HL-60/S4 treated with phorbol 12-myristate 13-acetate at 8.2 ng/mL for 4 days and 3 days (cell line): ENCODE results near the gene CCDC40.

Experiments used
- in situ Hi-C: fragments of 300-500 bp; cut with MboI; formaldehyde crosslinking; loops from 2 replicates; pipeline ENCODE4 v1.15.0; 2022; ENCODE audit warnings: low sequenced_read_pairs

The CCDC40 gene

DNA sequence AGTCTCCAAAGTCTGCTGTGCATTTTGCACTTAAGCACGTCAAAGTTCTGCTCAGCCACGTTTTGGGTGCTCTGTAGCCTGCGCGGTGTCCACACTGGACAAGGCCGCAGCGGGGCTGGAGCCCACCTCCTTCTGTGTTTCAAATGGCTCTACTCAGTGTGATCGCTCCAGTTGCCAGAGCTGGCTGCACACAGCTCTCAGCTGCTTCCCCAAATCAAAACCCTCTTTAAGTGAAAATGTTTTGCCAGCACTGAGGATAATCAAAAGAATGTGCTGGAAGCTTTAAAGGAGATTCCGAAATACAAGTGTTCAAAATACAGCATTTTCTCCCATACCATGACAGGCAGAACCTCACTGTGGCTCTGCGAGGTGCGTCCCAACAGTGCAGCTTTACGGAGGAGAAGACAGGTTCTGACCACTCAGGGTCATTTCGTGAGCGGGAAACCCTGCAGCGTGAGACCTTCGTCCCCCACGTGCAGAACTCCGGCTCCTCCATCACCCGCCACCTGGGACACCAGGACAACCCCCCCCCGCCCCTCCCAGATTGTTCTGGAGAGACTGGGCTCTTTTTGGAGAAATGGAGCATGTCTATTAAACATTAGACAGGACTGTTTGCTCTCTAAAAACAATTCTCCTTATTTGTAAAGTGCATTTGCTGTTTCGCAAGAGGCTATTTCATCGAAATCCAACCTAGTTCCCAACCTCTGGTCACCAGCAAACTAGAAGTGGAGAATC lies 17.4 kb upstream of the CCDC40 start:
- in situ Hi-C loops, result no loop called here

GRCh38 chr17:80021600-80021999 lies 14.8 kb upstream of the CCDC40 start:
- in situ Hi-C loops, result no loop called here

GRCh38 chr17:80023481-80024205 lies 12.8 kb upstream of the CCDC40 start:
- in situ Hi-C loops, result no loop called here

DNA sequence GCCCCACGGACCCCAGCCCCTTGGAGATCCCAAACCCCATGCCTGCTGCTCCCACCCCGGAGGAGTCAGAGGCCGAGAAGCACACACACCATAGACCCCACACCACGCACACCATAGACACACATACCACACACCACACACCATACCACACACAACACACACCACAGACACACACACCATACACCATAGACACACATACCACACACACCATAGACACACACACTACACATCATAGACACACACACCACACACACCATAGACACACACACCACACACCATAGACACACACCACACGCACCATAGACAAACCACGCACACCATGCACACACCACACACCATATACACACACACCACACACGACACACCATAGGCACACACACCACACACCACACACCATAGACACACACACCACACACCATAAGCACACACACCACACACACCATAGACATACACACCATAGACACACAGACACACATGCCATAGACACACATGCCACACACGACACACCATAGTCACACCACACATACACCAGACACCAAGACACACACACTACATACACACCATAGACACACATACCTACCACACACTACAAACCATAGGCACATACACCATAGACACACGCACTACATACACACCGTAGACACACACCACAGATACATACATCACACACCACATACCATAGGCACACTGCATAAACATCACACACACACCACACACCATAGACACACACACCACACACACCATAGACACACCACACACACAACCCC lies 12.1 kb upstream of the CCDC40 start:
- in situ Hi-C loops, result no loop called here

DNA sequence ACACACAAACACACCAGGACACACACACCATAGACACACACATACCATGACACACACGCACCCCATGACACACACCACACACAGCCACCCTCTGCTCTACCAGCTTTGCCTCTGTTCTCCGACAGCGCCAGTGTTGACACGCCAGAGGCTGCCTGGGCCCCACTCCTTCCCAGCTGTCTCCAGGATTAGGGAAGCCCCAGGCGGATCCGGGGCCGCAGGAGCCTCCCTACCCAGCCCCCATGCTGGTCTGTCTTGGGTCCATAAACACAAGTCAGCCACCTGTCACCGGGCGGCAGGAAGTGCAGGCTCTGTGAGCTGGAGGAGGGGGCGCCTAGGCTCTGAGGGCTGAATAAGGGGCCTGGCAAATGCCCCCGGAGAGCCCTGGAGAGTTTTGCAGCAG lies 11.3 kb upstream of the CCDC40 start:
- in situ Hi-C loops, result no loop called here

DNA sequence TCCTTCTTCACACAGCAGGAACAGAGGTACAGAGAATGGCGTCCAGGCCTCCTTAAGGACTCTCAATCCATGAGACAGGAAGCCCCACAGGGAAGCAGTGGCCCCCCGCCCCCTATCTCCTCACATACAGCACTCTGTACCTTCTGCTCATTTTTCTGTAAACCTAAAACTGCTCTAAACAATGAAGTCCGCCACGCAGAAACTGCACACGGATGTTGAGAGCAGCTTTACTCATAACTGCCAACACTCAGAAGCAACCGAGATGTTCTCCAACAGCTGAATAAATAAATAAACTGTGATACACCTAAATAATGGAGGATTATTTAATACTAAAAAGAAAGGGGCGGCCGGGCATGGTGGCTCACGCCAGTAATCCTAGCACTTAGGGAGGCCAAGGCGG lies 10.6 kb upstream of the CCDC40 start:
- in situ Hi-C loops, result no loop called here

- in situ Hi-C loops, result no loop called here
These were observed 9.9 kb upstream of the CCDC40 start for GRCh38 chr17:80026359-80027042.

- in situ Hi-C loops, result no loop called here
These were observed 9.4 kb upstream of the CCDC40 start for GRCh38 chr17:80027043-80027435.

GRCh38 chr17:80028030-80028429 lies 8.4 kb upstream of the CCDC40 start:
- in situ Hi-C loops, result no loop called here

DNA sequence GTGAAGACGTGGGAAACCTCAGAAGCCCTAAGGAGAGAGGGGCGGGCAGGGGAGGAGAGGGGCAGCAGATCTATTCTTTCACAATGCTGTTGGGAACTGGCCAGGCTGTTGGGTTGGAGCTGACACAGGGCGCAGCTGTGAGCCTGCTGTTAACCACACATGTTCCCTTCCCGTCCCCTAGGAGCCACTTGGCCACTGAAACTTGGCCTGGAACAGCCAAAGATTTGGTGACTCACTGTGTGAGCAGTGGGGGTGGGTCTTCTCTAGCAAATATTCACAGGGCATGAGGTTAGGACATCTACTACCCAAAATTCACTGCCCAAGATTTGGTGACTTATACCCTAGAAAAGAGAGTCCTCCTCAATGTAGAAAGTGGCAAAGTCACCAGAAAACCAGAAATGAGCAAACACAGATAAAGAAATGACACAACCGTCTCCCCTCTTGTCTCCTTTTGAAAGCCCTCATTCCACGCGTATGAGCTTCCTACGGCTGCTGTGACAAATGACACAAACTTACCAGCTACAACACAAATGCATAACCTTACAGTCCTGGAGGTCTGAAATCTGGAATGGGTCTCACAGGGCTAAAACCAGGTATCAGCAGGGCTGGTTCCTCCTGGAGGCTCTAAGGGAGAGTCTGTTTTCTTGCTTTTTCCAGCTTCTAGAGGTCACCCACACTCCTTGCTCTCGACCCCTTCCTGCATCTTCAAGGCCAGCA lies 7.0 kb upstream of the CCDC40 start:
- in situ Hi-C loops, result no loop called here

GRCh38 chr17:80030730-80031410 lies 5.6 kb upstream of the CCDC40 start:
- in situ Hi-C loops, result no loop called here

- in situ Hi-C loops, result no loop called here
These were observed 4.6 kb upstream of the CCDC40 start for GRCh38 chr17:80031691-80032430.

DNA sequence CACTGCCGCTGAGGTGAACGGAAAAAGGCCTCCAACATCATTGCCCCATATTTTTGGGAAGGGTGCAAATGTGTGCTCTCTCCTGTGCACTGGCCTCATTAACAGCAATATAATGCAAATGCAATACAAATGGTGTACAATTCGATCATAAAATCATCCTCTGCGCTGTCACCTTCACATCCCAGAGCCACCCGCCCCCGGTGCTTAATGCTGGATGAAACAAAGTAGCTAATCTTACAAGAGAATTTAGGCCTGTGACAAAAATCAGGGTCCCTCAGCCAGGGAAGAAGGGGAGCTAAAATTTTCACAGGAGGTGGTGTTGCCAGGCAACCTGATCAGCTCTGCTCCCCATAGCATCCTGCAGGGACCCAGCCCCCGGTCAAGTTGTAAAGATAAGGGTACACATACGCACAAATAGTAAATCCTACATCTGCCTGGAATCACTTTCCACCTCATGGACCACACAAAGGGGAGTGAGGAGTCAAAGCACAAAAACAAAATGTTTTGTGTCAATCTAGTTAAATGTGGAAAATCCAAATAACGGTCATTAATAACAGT lies 3.7 kb upstream of the CCDC40 start:
- in situ Hi-C loops, result no loop called here

- in situ Hi-C loops, result no loop called here
These were observed 2.6 kb upstream of the CCDC40 start for GRCh38 chr17:80033840-80034239.

- in situ Hi-C loops, result no loop called here
These were observed 1.4 kb upstream of the CCDC40 start for GRCh38 chr17:80034791-80035686.

- in situ Hi-C loops, result no loop called here
These were observed 830 bp upstream of the CCDC40 start, which contains the start of gene TBC1D16 for GRCh38 chr17:80035687-80035936. Gene TBC1D16, minus strand, starts transcription at chr17:80035872. Its CDS starts 22,325 bp downstream, at chr17:80013547.

GRCh38 chr17:80036715-80037477 lies 454 bp downstream of the CCDC40 start:
- in situ Hi-C loops, result no loop called here
